HCT116 (cell line): ENCODE data around the gene GFI1B. TPM values are rescaled to one million over a fixed set of nuclear protein-coding genes. Genes with fewer than 3 reads are reported as not detected.
A peak's percentile ranks its signal among the peaks of the same experiment; 100 is the strongest.

Source experiments
- ATAC-seq: fragments of 200-7000 bp; cut with Tn5 transposase; 2 replicates; pipeline ENCODE4 v1.9.1; 2020; ENCODE audit warnings: mild to moderate bottlenecking, moderate library complexity
- BruUV-seq: library from RNA; stranded (reverse); fragments of 400-500 nt; replicated peaks from 2 replicates; lab custom pipeline; 2021; lab: Mats Ljungman, UMichigan
- CTCF ChIA-PET: fragments of 300-600 bp; sonication (Branson Sonifier 250); formaldehyde crosslinking; loops from one replicate; lab custom pipeline; 2021; ENCODE audit warnings: antibody characterized with exemption; lab: Charles Lee
- POLR2A ChIA-PET: fragments of 300-600, 350-600 bp; sonication (Branson Sonifier 250); formaldehyde crosslinking; loops from one replicate; lab custom pipeline; 2021; ENCODE audit warnings: antibody characterized with exemption; lab: Charles Lee
- RAD21 ChIA-PET, 2 experiments: fragments of 300-600 bp; sonication (Branson Sonifier 250); formaldehyde crosslinking; loops; one replicate each; lab custom pipeline; 2023; ENCODE audit warnings: low total read pairs in 2 of 2; ENCODE audit not compliant: uncharacterized antibody in 2 of 2, unreplicated experiment in 2 of 2, low non-redundant PET in 1 of 2; lab: Charles Lee
- DNase-seq: peaks from one replicate; pipeline ENCODE4 v3.0.0-alpha.2; 2010; ENCODE audit warnings: low read depth, low spot score
- H2AFZ ChIP-seq: fragments of 200-600 bp; shearing (Covaris generic), sonication (generic); 2 replicates; pipeline ENCODE4 v1.6.1; 2017; ENCODE audit warnings: low read depth, mixed run types, mixed read lengths, antibody characterized with exemption, low read length; ENCODE audit not compliant: poor library complexity, severe bottlenecking
- H3K27ac ChIP-seq: 2 replicates; pipeline ENCODE4 v1.5.1; 2012; ENCODE audit warnings: low read depth, low read length
- H3K27me3 ChIP-seq: fragments of 200-600 bp; sonication (generic); 2 replicates; pipeline ENCODE4 v1.6.1; 2016; ENCODE audit warnings: mixed run types, low read length, mixed read lengths; ENCODE audit not compliant: insufficient read depth
- H3K36me3 ChIP-seq, 2 experiments: fragments of 200-500 bp in 1 of 2; fragments of 200-600 bp in 1 of 2; sonication (Bioruptor generic) in 1 of 2; sonication (generic) in 1 of 2; 2 replicates each; pipeline versions ENCODE4 v1.5.1 to v1.6.1; 2014 to 2016; ENCODE audit warnings: low read length in 2 of 2, inconsistent platforms in 1 of 2, mixed read lengths in 1 of 2, mixed run types in 1 of 2; ENCODE audit not compliant: insufficient read depth in 2 of 2, control insufficient read depth in 1 of 2
- H3K4me1 ChIP-seq, 2 experiments: fragments of 200-600 bp in 1 of 2; sonication (generic) in 1 of 2; 2 replicates each; pipeline versions ENCODE4 v1.5.1 to v1.6.1; 2012 to 2017; ENCODE audit warnings: low read length in 2 of 2, inconsistent platforms in 1 of 2, mild to moderate bottlenecking in 1 of 2, mixed read lengths in 1 of 2, mixed run types in 1 of 2, moderate library complexity in 1 of 2; ENCODE audit not compliant: insufficient read depth in 2 of 2, control insufficient read depth in 1 of 2
- H3K4me2 ChIP-seq: fragments of 200-600 bp; sonication (generic); 2 replicates; pipeline ENCODE4 v1.6.1; 2017; ENCODE audit warnings: mixed run types, low read length, mixed read lengths
- H3K4me3 ChIP-seq, 2 experiments: fragments of 200-600 bp in 1 of 2; sonication (generic) in 1 of 2; replicated peaks in 1 of 2; 2 replicates each; pipeline ENCODE4 v1.5.1; 2011 to 2016; ENCODE audit warnings: low read length in 2 of 2, control low read depth in 1 of 2, low read depth in 1 of 2, mild to moderate bottlenecking in 1 of 2, mixed read lengths in 1 of 2, mixed run types in 1 of 2
- H3K79me2 ChIP-seq: fragments of 200-600 bp; sonication (generic); 2 replicates; pipeline ENCODE4 v1.6.1; 2017; ENCODE audit warnings: mild to moderate bottlenecking, mixed run types, low read length, moderate library complexity, mixed read lengths; ENCODE audit not compliant: insufficient read depth
- H3K9ac ChIP-seq: fragments of 200-600 bp; sonication (generic); 2 replicates; pipeline ENCODE4 v1.6.1; 2016; ENCODE audit warnings: low read length, mixed read lengths
- H3K9me2 ChIP-seq: fragments of 200-600 bp; sonication (generic), shearing (Covaris generic); 2 replicates; pipeline ENCODE4 v1.6.1; 2017; ENCODE audit warnings: mixed run types, mild to moderate bottlenecking, moderate library complexity; ENCODE audit not compliant: insufficient read depth
- H3K9me3 ChIP-seq, 2 experiments: fragments of 200-500 bp in 1 of 2; fragments of 200-600 bp in 1 of 2; sonication (Bioruptor generic) in 1 of 2; sonication (generic) in 1 of 2; 2 replicates each; pipeline ENCODE4 v1.6.1; 2014 to 2017; ENCODE audit warnings: low read length in 2 of 2, mixed read lengths in 2 of 2, inconsistent platforms in 1 of 2, low read depth in 1 of 2, mild to moderate bottlenecking in 1 of 2, mixed run types in 1 of 2, moderate library complexity in 1 of 2; ENCODE audit not compliant: control insufficient read depth in 1 of 2, insufficient read depth in 1 of 2
- H4K20me1 ChIP-seq: fragments of 200-600 bp; sonication (generic), shearing (Covaris generic); 2 replicates; pipeline ENCODE4 v1.6.1; 2017; ENCODE audit warnings: mixed run types, mild to moderate bottlenecking, moderate library complexity; ENCODE audit not compliant: insufficient read depth
- ATF3 ChIP-seq: IDR thresholded peaks from 2 replicates; pipeline ENCODE4 v1.6.1; 2012
- CBX3 ChIP-seq: IDR thresholded peaks from 2 replicates; pipeline ENCODE4 v1.6.1; 2012; ENCODE audit warnings: low read depth
- CEBPB ChIP-seq: IDR thresholded peaks from 2 replicates; pipeline ENCODE4 v1.6.1; 2012; ENCODE audit warnings: low read depth
- EGR1 ChIP-seq: IDR thresholded peaks from 2 replicates; pipeline ENCODE4 v1.6.1; 2012; ENCODE audit warnings: low read depth
- ELF1 ChIP-seq: IDR thresholded peaks from 2 replicates; pipeline ENCODE4 v1.6.1; 2012; ENCODE audit warnings: low read depth, borderline replicate concordance
- EZH2 ChIP-seq: fragments of 200-600 bp; sonication (generic); IDR thresholded peaks from 2 replicates; pipeline ENCODE4 v1.6.1; 2017; ENCODE audit warnings: antibody characterized with exemption, mixed run types
- EZH2phosphoT487 ChIP-seq: fragments of 200-600 bp; IDR thresholded peaks from 2 replicates; pipeline ENCODE4 v1.6.1; 2018; ENCODE audit warnings: antibody characterized with exemption, borderline replicate concordance
- FOSL1 ChIP-seq: IDR thresholded peaks from 2 replicates; pipeline ENCODE4 v1.6.1; 2012; ENCODE audit warnings: low read depth
- JUND ChIP-seq: IDR thresholded peaks from 2 replicates; pipeline ENCODE4 v1.6.1; 2012
- MAX ChIP-seq: IDR thresholded peaks from 2 replicates; pipeline ENCODE4 v1.6.1; 2012
- POLR2AphosphoS5 ChIP-seq: IDR thresholded peaks from 2 replicates; pipeline ENCODE4 v1.6.1; 2011; ENCODE audit warnings: mild to moderate bottlenecking, low read depth, low read length, moderate library complexity
- RAD21 ChIP-seq: IDR thresholded peaks from 2 replicates; pipeline ENCODE4 v1.6.1; 2012; ENCODE audit warnings: low read depth, mild to moderate bottlenecking
- SIN3A ChIP-seq: IDR thresholded peaks from 2 replicates; pipeline ENCODE4 v1.6.1; 2012; ENCODE audit warnings: low read depth
- SP1 ChIP-seq: IDR thresholded peaks from 2 replicates; pipeline ENCODE4 v1.6.1; 2012; ENCODE audit warnings: low read depth
- SRF ChIP-seq: IDR thresholded peaks from 2 replicates; pipeline ENCODE4 v1.6.1; 2012; ENCODE audit warnings: low read depth
- TCF7L2 ChIP-seq: IDR thresholded peaks from 2 replicates; pipeline ENCODE4 v1.7.0; 2011; ENCODE audit warnings: borderline replicate concordance, inconsistent platforms; ENCODE audit not compliant: insufficient read depth, insufficient read length; ENCODE audit errors: extremely low read depth
- ZNF274 ChIP-seq: fragments of 200-500 bp; sonication (Bioruptor generic); IDR thresholded peaks from 2 replicates; pipeline ENCODE4 v1.6.1; 2014; ENCODE audit warnings: mild to moderate bottlenecking, low read depth, low read length, inconsistent platforms
- intact Hi-C: fragments of 100-400 bp; cut with micrococcal nuclease; formaldehyde crosslinking; loops from 2 replicates; pipeline ENCODE4 v1.10.0; 2022
- total RNA-seq: library from RNA; stranded (reverse); gene quantifications from one replicate; pipeline ENCODE4 v1.2.1, GENCODE V29; 2021; ENCODE audit not compliant: unreplicated experiment
- TF ChIP-seq, protein P1 (sequence below), 3 experiments: fragments of 200-600 bp in 1 of 3; sonication (generic) in 1 of 3; IDR thresholded peaks in 2 of 3; conservative IDR thresholded peaks in 1 of 3; 2 replicates each; pipeline ENCODE4 v1.5.1; 2012 to 2017; ENCODE audit warnings: low read depth in 2 of 3, low read length in 2 of 3, antibody characterized with exemption in 1 of 3, borderline replicate concordance in 1 of 3, control low read depth in 1 of 3, mild to moderate bottlenecking in 1 of 3, mixed read lengths in 1 of 3, mixed run types in 1 of 3, moderate library complexity in 1 of 3; ENCODE audit not compliant: insufficient read depth in 1 of 3

GFI1B gene
- total RNA-seq, 1 experiment from 2014 or later: 0.20 TPM

- no peak overlapping the region for H3K9ac ChIP-seq
- no peak for ATAC-seq
- intact Hi-C loops: loop anchor here (10.0 kb wide), 1 partner anchor 323 kb away; no protein-coding TSS in a partner anchor
- BruUV-seq: no TSS peak
- no peak overlapping the region for H3K4me3 ChIP-seq
- ChIA-PET POLR2A (no interaction called here), CTCF (interaction anchor here (0.6 to 1.1 kb wide), 3 partner anchors 19 to 72 kb away, joined by 3 to 4 read pairs (median 4); no protein-coding TSS in a partner anchor)
- no peaks in the 10 kb centered on the region for H3K36me3 ChIP-seq
- no peaks in the 10 kb centered on the region for H3K9me3 ChIP-seq
- H3K4me1 ChIP-seq: peaks cover 0 to 6% of the 10 kb centered on the region in 2 experiments; a peak in 2 of 4 replicates
- no peak for TF ChIP-seq EGR1
- TF ChIP-seq SIN3A: no peak
- no peak for TF ChIP-seq MAX
- TF ChIP-seq ATF3: no peak
- TF ChIP-seq TCF7L2: no peak
- TF ChIP-seq SRF: no peak
- no peak for TF ChIP-seq SP1
- TF ChIP-seq POLR2AphosphoS5: no peak
- TF ChIP-seq RAD21: no peak
- no peak for TF ChIP-seq EZH2
- no peak for TF ChIP-seq FOSL1
- TF ChIP-seq, all 23 proteins: peak for 0
- no peaks in the 10 kb centered on the region for H3K9me2 ChIP-seq
- peak overlapping the region; percentile 66 for H3K4me2 ChIP-seq
- no peaks in the 10 kb centered on the region for H4K20me1 ChIP-seq
- no peak for DNase-seq
- no peak overlapping the region for H3K27ac ChIP-seq
- RAD21 ChIA-PET: no interaction called here
- peaks cover 26% of the 10 kb centered on the region; the same call in 1 of the 2 replicates for H3K27me3 ChIP-seq
- no peak overlapping the region for H2AFZ ChIP-seq
- no peaks in the 10 kb centered on the region for H3K79me2 ChIP-seq
Observed at GRCh38 chr9:132978112-132978450, 413 bp upstream of the GFI1B start.

DNA sequence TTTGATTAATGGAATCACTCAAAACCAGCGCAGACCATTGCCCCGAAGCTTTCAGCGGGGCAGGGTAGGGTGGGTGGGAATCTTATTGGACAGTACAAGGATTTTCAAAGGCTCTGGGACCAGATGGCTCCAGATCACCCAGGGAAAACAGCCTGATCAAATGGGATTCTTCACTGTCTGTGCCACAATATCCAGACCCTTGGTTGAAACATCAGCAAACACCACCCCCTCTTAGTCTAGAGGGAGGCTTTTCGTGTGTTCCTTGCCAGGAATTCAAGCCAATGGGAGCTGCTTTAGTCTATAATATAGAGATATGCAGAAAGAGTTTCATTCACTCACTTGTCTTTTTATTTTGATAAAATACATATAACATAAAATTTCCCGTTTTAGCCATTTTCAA lies 1.7 kb downstream of the GFI1B start:
- Histone ChIP-seq H3K36me3 (no peaks in the 10 kb centered on the region), H3K79me2 (no peaks in the 10 kb centered on the region), H3K4me2 (no peak overlapping the region), H3K27ac (no peak overlapping the region), H3K27me3 (peaks cover 25% of the 10 kb centered on the region; the same call in 1 of the 2 replicates), H2AFZ (no peak overlapping the region), H4K20me1 (no peaks in the 10 kb centered on the region), H3K9ac (no peak overlapping the region), H3K4me1 (peaks cover 0 to 6% of the 10 kb centered on the region in 2 experiments; a peak in 2 of 4 replicates), H3K4me3 (no peak overlapping the region), H3K9me2 (no peaks in the 10 kb centered on the region), H3K9me3 (no peaks in the 10 kb centered on the region)
- ChIA-PET POLR2A (interaction anchor here (0.6 kb wide), 1 partner anchor 164 kb away, joined by 3 read pairs; no protein-coding TSS in a partner anchor), RAD21 (no interaction called here), CTCF (interaction anchor here (1.3 kb wide), 1 partner anchor 8 kb away, joined by 3 read pairs; no protein-coding TSS in a partner anchor)
- intact Hi-C loops: no loop called here
- DNase-seq (no peak), ATAC-seq (no peak)
- BruUV-seq: no TSS peak
- TF ChIP-seq, protein P1, sequence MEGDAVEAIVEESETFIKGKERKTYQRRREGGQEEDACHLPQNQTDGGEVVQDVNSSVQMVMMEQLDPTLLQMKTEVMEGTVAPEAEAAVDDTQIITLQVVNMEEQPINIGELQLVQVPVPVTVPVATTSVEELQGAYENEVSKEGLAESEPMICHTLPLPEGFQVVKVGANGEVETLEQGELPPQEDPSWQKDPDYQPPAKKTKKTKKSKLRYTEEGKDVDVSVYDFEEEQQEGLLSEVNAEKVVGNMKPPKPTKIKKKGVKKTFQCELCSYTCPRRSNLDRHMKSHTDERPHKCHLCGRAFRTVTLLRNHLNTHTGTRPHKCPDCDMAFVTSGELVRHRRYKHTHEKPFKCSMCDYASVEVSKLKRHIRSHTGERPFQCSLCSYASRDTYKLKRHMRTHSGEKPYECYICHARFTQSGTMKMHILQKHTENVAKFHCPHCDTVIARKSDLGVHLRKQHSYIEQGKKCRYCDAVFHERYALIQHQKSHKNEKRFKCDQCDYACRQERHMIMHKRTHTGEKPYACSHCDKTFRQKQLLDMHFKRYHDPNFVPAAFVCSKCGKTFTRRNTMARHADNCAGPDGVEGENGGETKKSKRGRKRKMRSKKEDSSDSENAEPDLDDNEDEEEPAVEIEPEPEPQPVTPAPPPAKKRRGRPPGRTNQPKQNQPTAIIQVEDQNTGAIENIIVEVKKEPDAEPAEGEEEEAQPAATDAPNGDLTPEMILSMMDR (IDR thresholded peaks at IDR 0.05 in 2 of 3, conservative IDR thresholded peaks at IDR 0.05 in 1 of 3; ENCODE audit: borderline replicate concordance in 1 of 3, insufficient read depth in 1 of 3, low read depth in 2 of 3, low read length in 2 of 3): no peak
- TF ChIP-seq FOSL1: no peak
- TF ChIP-seq CBX3: no peak
- TF ChIP-seq EZH2: no peak
- TF ChIP-seq ATF3: no peak
- TF ChIP-seq EZH2phosphoT487: no peak
- no peak for TF ChIP-seq EGR1
- TF ChIP-seq SRF: no peak
- TF ChIP-seq MAX: no peak
- no peak for TF ChIP-seq JUND
- no peak for TF ChIP-seq RAD21
- TF ChIP-seq ZNF274: no peak
- TF ChIP-seq ELF1: no peak
- TF ChIP-seq CEBPB: no peak
- TF ChIP-seq POLR2AphosphoS5: no peak
